Activated B cell treated with CpG ODN at 0.5 μM for 24 hours (primary cell): Measurements from ENCODE around the gene ITPKC. TPM values are rescaled to one million over a fixed set of nuclear protein-coding genes. Genes with fewer than 3 reads are reported as not detected.
"Not testable (repeated sequence)": the region's sequence is repeated elsewhere in the genome, so short reads cannot be mapped to it uniquely, and the experiment has no call there.

Experiments used
- ATAC-seq: fragments of 200-7000 bp; cut with Tn5 transposase; one replicate; pipeline ENCODE4 v1.10.0; 2021; ENCODE audit warnings: low read depth, mild to moderate bottlenecking, moderate library complexity
- CTCF ChIA-PET: fragments of 350-600 bp; sonication (Branson Sonifier 250); formaldehyde crosslinking; loops from one replicate; lab custom pipeline; 2021; ENCODE audit warnings: antibody characterized with exemption; lab: Charles Lee
- POLR2A ChIA-PET: fragments of 350-600 bp; sonication (Branson Sonifier 250); formaldehyde crosslinking; loops from one replicate; lab custom pipeline; 2021; ENCODE audit warnings: antibody characterized with exemption; lab: Charles Lee
- DNase-seq: peaks from one replicate; pipeline ENCODE4 v3.0.0; 2022
- H3K27ac Mint-ChIP-seq: one replicate; pipeline ENCODE4 v1.8.0; 2020; ENCODE audit warnings: mixed read lengths
- H3K27me3 Mint-ChIP-seq: one replicate; pipeline ENCODE4 v1.8.0; 2021; ENCODE audit warnings: mixed read lengths
- H3K36me3 Mint-ChIP-seq: one replicate; pipeline ENCODE4 v1.8.0; 2021; ENCODE audit warnings: low read depth, mixed read lengths
- H3K4me1 Mint-ChIP-seq: one replicate; pipeline ENCODE4 v1.8.0; 2021; ENCODE audit warnings: mixed read lengths
- H3K4me3 Mint-ChIP-seq: one replicate; pipeline ENCODE4 v1.8.0; 2020; ENCODE audit warnings: mild to moderate bottlenecking, mixed read lengths
- H3K9me3 Mint-ChIP-seq: one replicate; pipeline ENCODE4 v1.8.0; 2020; ENCODE audit warnings: mixed read lengths
- CTCF ChIP-seq: fragments of 200-600 bp; IDR thresholded peaks from one replicate; pipeline ENCODE4 v1.8.0; 2022; ENCODE audit warnings: antibody characterized with exemption, mild to moderate bottlenecking
- intact Hi-C: fragments of 100-400 bp; cut with micrococcal nuclease; formaldehyde crosslinking; loops from one replicate; pipeline ENCODE4 v1.15.1; 2024
- total RNA-seq: library from RNA; stranded (reverse); gene quantifications from 2 replicates; pipeline ENCODE4 v1.2.3, GENCODE V29; 2022

ITPKC gene
- total RNA-seq, 1 donor from 2014 or later: 13.3 TPM

GRCh38 chr19:40721936-40722661 lies 5.2 kb downstream of the ITPKC start:
- CTCF ChIA-PET: interaction anchor here (0.6 to 1.1 kb wide), 2 partner anchors 47 to 76 kb away, joined by 3 read pairs; no protein-coding TSS in a partner anchor
- no peak overlapping the region for H3K4me3 Mint-ChIP-seq
- POLR2A ChIA-PET: interaction anchor here (0.7 to 1.2 kb wide), 3 partner anchors 20 to 1674 kb away, joined by 3 to 5 read pairs (median 3); no protein-coding TSS in a partner anchor
- no peak for TF ChIP-seq CTCF
- H3K27me3 Mint-ChIP-seq: no peaks in the 10 kb centered on the region
- peaks cover 46% of the 10 kb centered on the region for H3K4me1 Mint-ChIP-seq
- intact Hi-C loops: no loop called here
- ATAC-seq: no peak
- DNase-seq: no peak
- H3K9me3 Mint-ChIP-seq: no peaks in the 10 kb centered on the region
- H3K36me3 Mint-ChIP-seq: peaks cover 56% of the 10 kb centered on the region
- H3K27ac Mint-ChIP-seq: no peak overlapping the region

DNA sequence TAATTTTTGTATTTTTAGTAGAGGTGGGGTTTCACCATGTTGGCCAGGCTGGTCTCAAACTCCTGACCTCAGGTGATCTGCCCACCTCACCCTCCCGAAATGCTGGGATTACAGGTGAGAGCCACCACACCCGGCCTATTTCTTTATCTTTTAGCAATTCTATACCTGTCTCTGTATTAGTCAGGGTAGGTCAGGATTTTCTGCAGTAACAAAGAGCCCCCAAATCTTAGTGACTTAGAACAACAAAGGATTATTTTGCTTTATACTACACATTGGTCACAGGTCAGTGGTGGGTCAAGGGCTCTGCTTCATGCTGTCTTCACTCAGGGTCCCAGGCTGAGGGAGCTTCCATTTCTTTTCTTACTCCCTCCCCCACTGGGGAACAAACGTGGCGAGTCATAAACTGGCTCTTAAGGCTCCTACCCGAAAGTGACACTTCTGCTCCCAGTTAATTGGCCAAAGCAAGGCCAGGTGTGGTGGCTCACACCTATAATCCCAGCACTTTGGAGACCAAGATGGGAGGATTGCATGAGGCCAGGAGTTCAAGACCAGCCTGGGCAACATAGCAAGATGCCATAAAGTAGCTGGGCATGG lies 6.8 kb downstream of the ITPKC start:
- Mint-ChIP-seq H3K27me3 (no peaks in the 10 kb centered on the region), H3K27ac (no peak overlapping the region), H3K4me3 (no peak overlapping the region), H3K9me3 (no peaks in the 10 kb centered on the region), H3K36me3 (peaks cover 65% of the 10 kb centered on the region), H3K4me1 (peaks cover 34% of the 10 kb centered on the region)
- DNase-seq (no peak), ATAC-seq (no peak)
- intact Hi-C loops: no loop called here
- ChIA-PET CTCF (no interaction called here), POLR2A (interaction anchor here (1.4 kb wide), 1 partner anchor 55 kb away, joined by 3 read pairs; the partner anchor contains the start of gene RAB4B)
- TF ChIP-seq CTCF: no peak

- Mint-ChIP-seq H3K36me3 (peaks cover 68% of the 10 kb centered on the region), H3K4me3 (no peak overlapping the region), H3K4me1 (peaks cover 30% of the 10 kb centered on the region), H3K27me3 (no peaks in the 10 kb centered on the region), H3K9me3 (no peaks in the 10 kb centered on the region), H3K27ac (no peak overlapping the region)
- intact Hi-C loops: no loop called here
- ChIA-PET POLR2A (interaction anchor here (0.8 to 1.4 kb wide), 2 partner anchors 31 to 54 kb away, joined by 3 read pairs; partner anchors contain the start of gene RAB4B), CTCF (no interaction called here)
- DNase-seq: no peak
- ATAC-seq: no peak
- TF ChIP-seq CTCF: no peak
Measured at GRCh38 chr19:40724315-40724714, 7.4 kb downstream of the ITPKC start.

DNA sequence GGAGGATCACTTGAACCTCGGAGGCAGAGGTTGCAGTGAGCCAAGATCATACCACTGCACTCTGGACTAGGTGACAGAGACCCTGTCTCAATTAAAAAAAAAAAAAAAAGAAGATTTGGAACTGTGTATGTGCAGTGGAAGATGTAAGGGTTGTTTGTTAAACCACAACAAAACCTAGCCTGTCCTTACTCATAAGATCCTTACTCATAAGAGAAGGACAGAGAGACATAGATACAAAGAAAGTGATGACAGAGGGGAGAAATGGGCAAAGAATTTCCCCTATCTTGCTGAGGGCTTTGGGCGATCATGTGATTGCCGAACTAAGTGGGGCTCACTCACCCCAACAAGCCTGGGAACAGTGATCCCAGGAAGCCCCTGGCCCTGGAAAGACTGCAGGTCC lies 7.9 kb downstream of the ITPKC start:
- POLR2A ChIA-PET: interaction anchor here (0.8 to 1.4 kb wide), 2 partner anchors 30 to 54 kb away, joined by 3 read pairs; partner anchors contain the start of gene RAB4B
- H3K9me3 Mint-ChIP-seq: no peaks in the 10 kb centered on the region
- ATAC-seq (no peak), DNase-seq (no peak)
- H3K4me3 Mint-ChIP-seq: no peak overlapping the region
- TF ChIP-seq CTCF: no peak
- H3K27ac Mint-ChIP-seq: no peak overlapping the region
- H3K4me1 Mint-ChIP-seq: peaks cover 25% of the 10 kb centered on the region
- CTCF ChIA-PET: no interaction called here
- no peaks in the 10 kb centered on the region for H3K27me3 Mint-ChIP-seq
- peaks cover 69% of the 10 kb centered on the region for H3K36me3 Mint-ChIP-seq
- intact Hi-C loops: no loop called here

- Mint-ChIP-seq H3K27me3 (no peaks in the 10 kb centered on the region), H3K4me1 (peaks cover 11% of the 10 kb centered on the region), H3K4me3 (no peak overlapping the region), H3K27ac (no peak overlapping the region), H3K36me3 (peaks cover 75% of the 10 kb centered on the region), H3K9me3 (no peaks in the 10 kb centered on the region)
- POLR2A ChIA-PET: interaction anchor here (0.7 kb wide), 1 partner anchor 10 kb away, joined by 3 read pairs; the partner anchor contains the start of genes COQ8B and ITPKC
- TF ChIP-seq CTCF: no peak
- CTCF ChIA-PET: no interaction called here
- DNase-seq: no peak
- intact Hi-C loops: no loop called here
- ATAC-seq: no peak
Measured at GRCh38 chr19:40726279-40726678, 9.4 kb downstream of the ITPKC start.

- CTCF ChIA-PET, H3K27ac Mint-ChIP-seq, ATAC-seq, intact Hi-C loops, H3K4me3 Mint-ChIP-seq, H3K27me3 Mint-ChIP-seq, DNase-seq, H3K9me3 Mint-ChIP-seq, H3K4me1 Mint-ChIP-seq: not testable (repeated sequence)
- H3K36me3 Mint-ChIP-seq: peaks cover 80% of the 10 kb centered on the region
- POLR2A ChIA-PET: interaction anchor here (0.5 kb wide), 1 partner anchor 11 kb away, joined by 4 read pairs; no protein-coding TSS in a partner anchor
Measured at GRCh38 chr19:40730065-40730464, 13.2 kb downstream of the ITPKC start.

DNA sequence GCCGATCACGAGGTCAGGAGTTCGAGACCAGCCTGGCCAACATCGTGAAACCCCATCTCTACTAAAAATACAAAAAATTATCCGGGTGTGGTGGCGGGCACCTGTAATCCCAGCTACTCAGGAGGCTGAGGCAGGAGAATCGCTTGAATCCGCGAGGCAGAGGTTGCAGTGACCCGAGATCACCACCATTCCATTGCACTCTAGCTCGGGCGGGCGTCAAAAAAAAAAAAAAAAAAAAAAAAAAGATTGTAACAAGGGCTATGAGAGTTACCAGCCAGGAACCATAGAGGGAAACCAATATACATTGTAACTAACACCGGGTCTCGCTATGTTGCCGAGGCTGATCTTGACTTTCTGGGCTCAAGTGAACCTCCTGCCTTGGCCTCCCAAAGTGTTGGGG lies 15.4 kb downstream of the ITPKC start:
- H3K9me3 Mint-ChIP-seq, H3K27me3 Mint-ChIP-seq, ATAC-seq, H3K4me3 Mint-ChIP-seq, H3K4me1 Mint-ChIP-seq, CTCF ChIA-PET, intact Hi-C loops, DNase-seq, H3K27ac Mint-ChIP-seq: not testable (repeated sequence)
- H3K36me3 Mint-ChIP-seq: peaks cover 84% of the 10 kb centered on the region
- POLR2A ChIA-PET: interaction anchor here (0.6 to 0.7 kb wide), 3 partner anchors 13 to 422 kb away, joined by 3 to 4 read pairs (median 3); no protein-coding TSS in a partner anchor
